ENCODE measurements around the gene TP53RK. TPM values are rescaled to one million over a fixed set of nuclear protein-coding genes. Genes with fewer than 3 reads are reported as not detected.

The TP53RK gene
- total RNA-seq, 3 donors from 2014 or later: 14.4 to 29.2 (median 27.1) TPM

DNA sequence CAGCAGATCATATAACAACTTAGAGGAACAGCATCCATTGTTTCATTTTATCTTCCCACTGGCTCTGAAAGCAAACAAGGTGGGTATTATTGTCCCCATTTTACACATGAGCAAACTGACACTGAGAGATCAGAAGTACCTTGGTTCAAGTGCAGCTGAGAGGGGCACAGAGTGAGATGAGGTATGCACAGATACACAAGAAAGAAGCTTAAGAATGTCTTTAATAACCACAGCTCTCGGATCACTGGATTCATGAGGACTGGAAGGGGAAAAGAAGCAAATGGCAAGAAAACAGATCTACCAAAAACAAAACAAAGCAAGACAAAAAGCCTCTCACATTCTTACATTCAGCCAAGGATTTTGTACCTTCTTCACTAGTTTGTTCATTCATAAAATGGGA, 30.8 kb upstream of the TP53RK start:
- Histone ChIP-seq H3K4me1 (peaks cover 0 to 3% of the 10 kb centered on the region in 2 donors), H3K4me3 (no peak overlapping the region), H3K27ac (no peak overlapping the region), H3K9me3 (peaks cover 6 to 8% of the 10 kb centered on the region in 2 donors), H3K27me3 (no peaks in the 10 kb centered on the region), H3K36me3 (no peaks in the 10 kb centered on the region)
- TF ChIP-seq POLR2A (IDR thresholded peaks at IDR 0.05): no peak
- no peak for TF ChIP-seq CTCF (IDR thresholded peaks at IDR 0.05)
- TF ChIP-seq POLR2AphosphoS5 (IDR thresholded peaks at IDR 0.05): no peak
- no peak for DNase-seq (ENCODE audit: low spot score in 2 of 2)
- intact Hi-C loops (cut with DNase I; ENCODE audit: low total_unique reads): no loop called here

DNA sequence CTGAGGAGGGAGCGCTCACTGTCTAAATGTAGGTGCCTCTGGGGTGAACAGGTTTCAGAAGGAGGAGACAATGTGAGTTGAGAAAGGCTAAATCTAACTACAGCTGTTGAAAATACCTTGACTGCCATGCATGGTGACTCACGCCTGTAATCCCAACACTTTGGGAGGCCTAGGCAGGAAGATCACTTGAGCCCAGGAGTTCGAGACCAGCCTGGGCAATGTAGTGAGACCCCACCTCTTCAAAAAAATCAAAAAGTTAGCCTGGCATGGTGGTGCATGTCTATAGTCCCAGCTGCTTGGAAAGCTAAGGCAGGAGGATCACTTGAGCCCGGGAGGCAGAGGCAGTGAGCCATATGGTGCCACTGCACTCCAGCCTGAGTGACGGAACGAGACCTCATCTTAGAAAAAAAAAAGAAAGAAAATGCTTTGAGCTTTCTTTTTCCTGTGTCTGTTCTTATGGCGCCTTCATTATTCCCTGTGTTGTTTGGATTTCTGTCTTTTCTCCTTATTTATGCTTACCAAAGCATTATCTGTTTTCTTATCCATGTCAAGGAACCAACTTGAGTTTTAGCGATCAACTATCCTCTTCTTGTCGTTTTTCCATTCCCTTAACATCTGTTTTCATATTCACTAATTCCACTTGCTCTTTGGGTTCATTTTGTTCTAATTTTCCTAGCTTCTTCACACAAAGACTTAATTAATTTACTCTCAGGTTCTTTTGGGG, 28.7 kb upstream of the TP53RK start:
- no peak for DNase-seq (ENCODE audit: low spot score in 2 of 2)
- no peak for TF ChIP-seq POLR2AphosphoS5 (IDR thresholded peaks at IDR 0.05)
- peaks cover 3 to 4% of the 10 kb centered on the region in 2 donors for H3K4me1 ChIP-seq
- H3K36me3 ChIP-seq: no peaks in the 10 kb centered on the region
- no peaks in the 10 kb centered on the region for H3K27me3 ChIP-seq
- no peak overlapping the region for H3K4me3 ChIP-seq
- intact Hi-C loops (cut with DNase I; ENCODE audit: low total_unique reads): loop anchor here (5.0 kb wide), 1 partner anchor 1679 kb away; no protein-coding TSS in a partner anchor
- no peak overlapping the region for H3K27ac ChIP-seq
- peaks cover 6 to 8% of the 10 kb centered on the region in 2 donors for H3K9me3 ChIP-seq

GRCh38 chr20:46715292-46715756, 26.1 kb upstream of the TP53RK start:
- Histone ChIP-seq H3K36me3 (no peaks in the 10 kb centered on the region), H3K27ac (peak overlapping the region; percentile 64 to 78), H3K27me3 (no peaks in the 10 kb centered on the region), H3K4me3 (no peak overlapping the region), H3K4me1 (peaks cover 3 to 5% of the 10 kb centered on the region in 2 donors), H3K9me3 (no peaks in the 10 kb centered on the region)
- intact Hi-C loops (cut with DNase I; ENCODE audit: low total_unique reads): loop anchor here (5.0 kb wide), 1 partner anchor 1682 kb away; no protein-coding TSS in a partner anchor
- TF ChIP-seq POLR2AphosphoS5 (IDR thresholded peaks at IDR 0.05) (peak; percentile 78 to 99 (median 95)), POLR2A (IDR thresholded peaks at IDR 0.05) (no peak), CTCF (IDR thresholded peaks at IDR 0.05) (peak; percentile 54 to 66 (median 55))
- DNase-seq (ENCODE audit: low spot score in 2 of 2): peak; percentile 79 to 85

- Histone ChIP-seq H3K4me3 (no peak overlapping the region), H3K27ac (peak overlapping the region; percentile 64 to 78), H3K9me3 (no peaks in the 10 kb centered on the region), H3K36me3 (no peaks in the 10 kb centered on the region), H3K27me3 (no peaks in the 10 kb centered on the region), H3K4me1 (peaks cover 3 to 5% of the 10 kb centered on the region in 2 donors)
- intact Hi-C loops (cut with DNase I; ENCODE audit: low total_unique reads): no loop called here
- DNase-seq (ENCODE audit: low spot score in 2 of 2): peak in 1 of 2 donors; percentile 83
- TF ChIP-seq POLR2AphosphoS5 (IDR thresholded peaks at IDR 0.05) (no peak), POLR2A (IDR thresholded peaks at IDR 0.05) (no peak), CTCF (IDR thresholded peaks at IDR 0.05) (no peak)
Observed at GRCh38 chr20:46713957-46714834, 25.0 kb upstream of the TP53RK start.

DNA sequence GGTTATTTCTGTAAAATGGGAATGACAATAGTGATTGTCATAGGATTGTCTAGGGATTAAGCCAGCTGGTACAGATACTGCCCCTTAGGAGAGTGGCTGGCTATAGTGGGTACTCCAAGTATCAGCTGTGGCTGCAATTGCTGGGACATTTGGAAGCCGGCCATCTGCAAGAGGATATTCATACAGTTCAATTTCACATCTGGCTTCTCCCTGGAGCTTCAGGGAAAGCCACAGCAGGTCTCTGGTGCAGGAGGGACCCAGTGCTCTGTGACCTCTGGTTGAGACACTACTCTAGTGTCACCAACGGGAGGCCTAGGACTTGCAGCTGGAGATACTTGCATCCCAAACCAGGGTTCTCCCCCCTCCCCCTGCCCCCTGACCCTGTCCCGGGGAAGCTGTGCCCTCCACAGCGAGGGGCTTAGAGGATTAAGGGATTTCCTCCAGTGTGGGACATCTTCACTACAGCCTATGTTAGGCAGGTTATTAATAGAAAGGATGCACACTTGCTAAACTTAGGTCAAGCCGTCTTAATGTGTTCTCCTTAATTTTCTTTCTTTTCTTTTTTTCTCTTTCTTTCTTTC, 22.9 kb upstream of the TP53RK start:
- intact Hi-C loops (cut with DNase I; ENCODE audit: low total_unique reads): no loop called here

More for the DNA sequence above, 22.9 kb upstream of the TP53RK start:
- Histone ChIP-seq H3K4me3 (no peak overlapping the region), H3K27me3 (no peaks in the 10 kb centered on the region), H3K4me1 (peaks cover 3 to 5% of the 10 kb centered on the region in 2 donors), H3K9me3 (no peaks in the 10 kb centered on the region), H3K36me3 (no peaks in the 10 kb centered on the region), H3K27ac (no peak overlapping the region)
- DNase-seq (ENCODE audit: low spot score in 2 of 2): no peak
- TF ChIP-seq POLR2A (IDR thresholded peaks at IDR 0.05): no peak
- no peak for TF ChIP-seq POLR2AphosphoS5 (IDR thresholded peaks at IDR 0.05)
- no peak for TF ChIP-seq CTCF (IDR thresholded peaks at IDR 0.05)
